Activated naive CD8-positive, alpha-beta T cell (primary cell): ENCODE measurements around the gene WHRN.

Source experiments
- H3K27ac Mint-ChIP-seq: one replicate; pipeline ENCODE4 v1.8.0; 2021; ENCODE audit warnings: mixed read lengths
- H3K27me3 Mint-ChIP-seq: one replicate; pipeline ENCODE4 v1.8.0; 2021; ENCODE audit warnings: mixed read lengths
- H3K36me3 Mint-ChIP-seq: one replicate; pipeline ENCODE4 v1.8.0; 2021; ENCODE audit warnings: mixed read lengths
- H3K4me1 Mint-ChIP-seq: one replicate; pipeline ENCODE4 v1.8.0; 2021; ENCODE audit warnings: low read depth, mixed read lengths
- H3K4me3 Mint-ChIP-seq: one replicate; pipeline ENCODE4 v1.8.0; 2021; ENCODE audit warnings: mild to moderate bottlenecking, mixed read lengths
- H3K9me3 Mint-ChIP-seq: one replicate; pipeline ENCODE4 v1.8.0; 2021; ENCODE audit warnings: low read depth, mixed read lengths

The WHRN gene

DNA sequence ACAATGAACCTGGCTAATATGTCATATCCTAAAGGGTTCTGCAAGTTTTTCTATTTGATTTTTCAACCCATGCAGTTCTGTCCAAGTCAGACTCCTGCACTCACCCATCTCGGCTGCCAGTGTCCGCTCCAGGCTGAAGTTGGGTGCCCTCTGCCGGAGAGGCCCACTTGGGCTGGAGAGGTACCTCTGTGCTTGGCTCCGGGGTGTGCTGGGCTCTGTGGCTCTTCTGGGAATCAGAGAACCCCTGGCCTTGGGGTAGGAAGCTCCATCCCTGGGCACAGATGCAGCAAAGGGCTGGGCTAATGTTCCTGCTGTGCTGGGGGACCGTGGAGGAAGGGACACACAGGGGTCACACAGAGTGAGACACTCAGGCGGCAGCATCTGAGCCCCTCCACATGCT, 149.5 kb downstream of the WHRN start:
- no peaks in the 10 kb centered on the region for H3K9me3 Mint-ChIP-seq
- H3K27me3 Mint-ChIP-seq: no peaks in the 10 kb centered on the region
- H3K4me1 Mint-ChIP-seq: peaks cover 61% of the 10 kb centered on the region
- H3K27ac Mint-ChIP-seq: peak overlapping the region; percentile 88
- H3K4me3 Mint-ChIP-seq: no peak overlapping the region
- peaks cover 14% of the 10 kb centered on the region for H3K36me3 Mint-ChIP-seq
